HCEC 1CT (cell line): ENCODE data around the gene TBL1X.

ENCODE experiments used
- DNase-seq: peaks from one replicate; pipeline ENCODE4 v3.0.0-alpha.2; 2017

Gene TBL1X

GRCh38 chrX:9676738-9677097 lies 211.9 kb downstream of the TBL1X start:
- no peak for DNase-seq

GRCh38 chrX:9677098-9677739 lies 212.4 kb downstream of the TBL1X start:
- DNase-seq: no peak

GRCh38 chrX:9678215-9678965 lies 213.5 kb downstream of the TBL1X start:
- no peak for DNase-seq

- DNase-seq: no peak
Measured at GRCh38 chrX:9681011-9681410, 216.2 kb downstream of the TBL1X start.

- peak; percentile 3 for DNase-seq
Measured at GRCh38 chrX:9681422-9681821, 216.6 kb downstream of the TBL1X start.

GRCh38 chrX:9682456-9682855 lies 217.6 kb downstream of the TBL1X start:
- DNase-seq: no peak

- DNase-seq: no peak
Measured at GRCh38 chrX:9682861-9683260, 218.0 kb downstream of the TBL1X start.

- DNase-seq: no peak
Measured at GRCh38 chrX:9683350-9683749, 218.5 kb downstream of the TBL1X start.

- DNase-seq: no peak
Measured at GRCh38 chrX:9687899-9688298, 223.0 kb downstream of the TBL1X start.

- DNase-seq: no peak
Measured at GRCh38 chrX:9688833-9689232, 224.0 kb downstream of the TBL1X start.

GRCh38 chrX:9690046-9690445 lies 225.2 kb downstream of the TBL1X start:
- no peak for DNase-seq

GRCh38 chrX:9693307-9694001 lies 228.6 kb downstream of the TBL1X start:
- no peak for DNase-seq

GRCh38 chrX:9698576-9698975 lies 233.7 kb downstream of the TBL1X start:
- DNase-seq: no peak

GRCh38 chrX:9700555-9700954 lies 235.7 kb downstream of the TBL1X start:
- no peak for DNase-seq

GRCh38 chrX:9701790-9702189 lies 236.9 kb downstream of the TBL1X start:
- DNase-seq: no peak

- no peak for DNase-seq
Measured at GRCh38 chrX:9703406-9703805, 238.5 kb downstream of the TBL1X start.

GRCh38 chrX:9704876-9705465 lies 240.1 kb downstream of the TBL1X start:
- no peak for DNase-seq

- no peak for DNase-seq
Measured at GRCh38 chrX:9706421-9706820, 241.6 kb downstream of the TBL1X start.

GRCh38 chrX:9707306-9708033 lies 242.6 kb downstream of the TBL1X start:
- DNase-seq: no peak

GRCh38 chrX:9708086-9708485 lies 243.2 kb downstream of the TBL1X start:
- DNase-seq: no peak

GRCh38 chrX:9708923-9709553 lies 244.2 kb downstream of the TBL1X start:
- DNase-seq: peak; percentile 31

- DNase-seq: no peak
Measured at GRCh38 chrX:9710332-9710731, 245.5 kb downstream of the TBL1X start.

- DNase-seq: no peak
Measured at GRCh38 chrX:9717376-9717775, 252.5 kb downstream of the TBL1X start.
